Peyer's patch (tissue), 4 donors: ENCODE data around the gene LGALS7B.

Experiments
- POLR2A ChIP-seq, 2 donors: fragments of 450-650 bp; IDR thresholded peaks; one replicate each; pipeline ENCODE4 v1.5.1; 2017; ENCODE audit warnings: antibody characterized with exemption in 2 of 2, mild to moderate bottlenecking in 2 of 2, moderate library complexity in 2 of 2
- TF ChIP-seq, protein P1 (sequence below), 6 experiments: fragments of 450-650 bp in 4 of 6; fragments of 200-600 bp in 2 of 6; sonication (generic) in 1 of 6; IDR thresholded peaks; one replicate each; pipeline ENCODE4 v1.5.1; 2017 to 2019; ENCODE audit warnings: antibody characterized with exemption in 6 of 6, mild to moderate bottlenecking in 3 of 6, moderate library complexity in 1 of 6

DNA sequence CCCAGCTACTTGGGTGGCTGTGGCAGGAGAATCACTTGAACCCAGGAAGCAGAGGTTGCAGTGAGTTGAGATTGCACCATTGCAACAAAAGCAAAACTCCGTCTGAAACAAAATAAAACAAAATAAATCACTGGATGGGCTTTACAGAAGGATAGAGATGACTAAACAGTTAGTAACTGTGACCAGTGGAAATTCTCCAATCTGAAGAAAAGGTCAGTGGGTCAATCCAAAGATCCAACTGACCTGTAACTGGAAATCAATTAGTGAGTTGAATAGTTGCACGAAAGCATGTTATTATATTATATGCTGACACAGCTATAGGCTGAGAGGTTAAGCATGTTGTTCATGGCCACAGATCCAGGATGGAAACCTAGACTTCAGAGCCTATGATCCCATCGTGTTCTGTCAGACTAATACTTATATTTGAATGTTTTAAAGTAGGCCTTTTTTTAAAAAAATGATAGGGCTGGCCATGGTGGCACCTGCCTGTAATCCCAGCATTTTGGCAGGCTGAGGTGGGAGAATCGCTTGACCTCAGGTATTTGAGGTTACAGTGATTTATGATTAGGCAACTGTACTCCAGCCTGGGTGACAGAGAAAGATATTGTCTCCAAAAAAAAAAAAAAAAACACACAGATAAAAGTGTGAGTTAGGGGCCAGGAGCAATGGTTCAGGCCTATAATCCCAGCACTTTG is 41.2 kb downstream of the LGALS7B start:
- no peak for TF ChIP-seq POLR2A (IDR thresholded peaks at IDR 0.05)
- TF ChIP-seq, protein P1, sequence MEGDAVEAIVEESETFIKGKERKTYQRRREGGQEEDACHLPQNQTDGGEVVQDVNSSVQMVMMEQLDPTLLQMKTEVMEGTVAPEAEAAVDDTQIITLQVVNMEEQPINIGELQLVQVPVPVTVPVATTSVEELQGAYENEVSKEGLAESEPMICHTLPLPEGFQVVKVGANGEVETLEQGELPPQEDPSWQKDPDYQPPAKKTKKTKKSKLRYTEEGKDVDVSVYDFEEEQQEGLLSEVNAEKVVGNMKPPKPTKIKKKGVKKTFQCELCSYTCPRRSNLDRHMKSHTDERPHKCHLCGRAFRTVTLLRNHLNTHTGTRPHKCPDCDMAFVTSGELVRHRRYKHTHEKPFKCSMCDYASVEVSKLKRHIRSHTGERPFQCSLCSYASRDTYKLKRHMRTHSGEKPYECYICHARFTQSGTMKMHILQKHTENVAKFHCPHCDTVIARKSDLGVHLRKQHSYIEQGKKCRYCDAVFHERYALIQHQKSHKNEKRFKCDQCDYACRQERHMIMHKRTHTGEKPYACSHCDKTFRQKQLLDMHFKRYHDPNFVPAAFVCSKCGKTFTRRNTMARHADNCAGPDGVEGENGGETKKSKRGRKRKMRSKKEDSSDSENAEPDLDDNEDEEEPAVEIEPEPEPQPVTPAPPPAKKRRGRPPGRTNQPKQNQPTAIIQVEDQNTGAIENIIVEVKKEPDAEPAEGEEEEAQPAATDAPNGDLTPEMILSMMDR (IDR thresholded peaks at IDR 0.05): no peak
